GM12878 (cell line): ENCODE data around the gene KATNA1. TPM values are rescaled to one million over a fixed set of nuclear protein-coding genes. Genes with fewer than 3 reads are reported as not detected.

Experiments used
- ATAC-seq: fragments of 200-7000 bp; cut with Tn5 transposase; 3 replicates; pipeline ENCODE4 v1.9.1; 2020; ENCODE audit warnings: mild to moderate bottlenecking, moderate library complexity
- BruUV-seq: library from RNA; stranded (reverse); fragments of 400-500 nt; replicated peaks from 2 replicates; lab custom pipeline; 2021; lab: Mats Ljungman, UMichigan
- CTCF ChIA-PET: fragments of 300-600 bp; sonication (Branson Sonifier 250); formaldehyde crosslinking; extraction: SDS; loops from one replicate; lab custom pipeline; 2021; ENCODE audit warnings: inconsistent platforms; lab: Yijun Ruan, JAX
- POLR2A ChIA-PET: fragments of 350-600 bp; formaldehyde crosslinking; extraction: SDS; loops from one replicate; lab custom pipeline; 2021; ENCODE audit warnings: inconsistent platforms; lab: Charles Lee
- RAD21 ChIA-PET: fragments of 300-600 bp; sonication (Branson Sonifier 250); formaldehyde crosslinking; loops from one replicate; lab custom pipeline; 2023; ENCODE audit warnings: antibody characterized with exemption; ENCODE audit not compliant: unreplicated experiment; lab: Charles Lee
- SMC1A ChIA-PET: fragments of 300-600 bp; sonication (Branson Sonifier 250); formaldehyde crosslinking; loops from one replicate; lab custom pipeline; 2023; ENCODE audit not compliant: unreplicated experiment, uncharacterized antibody; lab: Charles Lee
- DNase-seq: peaks from one replicate; pipeline ENCODE4 v3.0.0-alpha.2; 2011; ENCODE audit warnings: low read depth, low spot score
- FAIRE-seq: peaks from 3 replicates; lab custom pipeline; 2011; peaks lifted over from hg19 to GRCh38; lab: Jason Lieb, UNC
- H2AFZ ChIP-seq: 2 replicates; pipeline ENCODE4 v1.6.0; 2011; ENCODE audit warnings: low read depth, low read length, control low read depth; ENCODE audit not compliant: control insufficient read depth
- H3K27ac ChIP-seq: 2 replicates; pipeline ENCODE4 v1.5.1; 2011; ENCODE audit warnings: control low read depth; ENCODE audit not compliant: control insufficient read depth, insufficient read depth
- H3K27me3 ChIP-seq, 2 experiments: replicated peaks in 1 of 2; 2 replicates each; pipeline versions ENCODE4 v1.6.0 to v1.6.1; 2011; ENCODE audit warnings: low read length in 1 of 2; ENCODE audit not compliant: control insufficient read depth in 2 of 2, insufficient read depth in 2 of 2
- H3K36me3 ChIP-seq, 2 experiments: 2 replicates each; pipeline ENCODE4 v1.5.1; 2011; ENCODE audit warnings: low read length in 1 of 2; ENCODE audit not compliant: control insufficient read depth in 2 of 2, insufficient read depth in 2 of 2
- H3K4me1 ChIP-seq: 2 replicates; pipeline ENCODE4 v1.6.1; 2011; ENCODE audit warnings: mild to moderate bottlenecking, low read length, moderate library complexity, mixed read lengths; ENCODE audit not compliant: control insufficient read depth, insufficient read depth
- H3K4me2 ChIP-seq: 2 replicates; pipeline ENCODE4 v1.6.0; 2011; ENCODE audit warnings: control low read depth; ENCODE audit not compliant: control insufficient read depth, insufficient read depth
- H3K4me3 ChIP-seq: fragments of 200-600 bp; sonication (generic); 2 replicates; pipeline ENCODE4 v1.5.1; 2016
- H3K79me2 ChIP-seq: 2 replicates; pipeline ENCODE4 v1.6.0; 2011; ENCODE audit warnings: low read length; ENCODE audit not compliant: control insufficient read depth, insufficient read depth
- H3K9ac ChIP-seq: 2 replicates; pipeline ENCODE4 v1.8.0; 2011; ENCODE audit warnings: low read length, control low read depth, mixed read lengths; ENCODE audit not compliant: control insufficient read depth, insufficient read depth
- H3K9me3 ChIP-seq: replicated peaks from 3 replicates; pipeline ENCODE4 v1.5.1; 2011; ENCODE audit warnings: mild to moderate bottlenecking, low read length; ENCODE audit not compliant: control insufficient read depth, insufficient read depth
- H4K20me1 ChIP-seq: 2 replicates; pipeline ENCODE4 v1.6.0; 2011; ENCODE audit not compliant: control insufficient read depth, insufficient read depth
- ASH2L ChIP-seq: fragments of 300-600, 200-600 bp; sonication (generic); IDR thresholded peaks from 2 replicates; pipeline ENCODE4 v1.6.1; 2017; ENCODE audit warnings: low read depth, mild to moderate bottlenecking, borderline replicate concordance
- ATF7 ChIP-seq: fragments of 450-650 bp; IDR thresholded peaks from 2 replicates; pipeline ENCODE4 v1.6.1; 2016; ENCODE audit warnings: low read depth, mild to moderate bottlenecking
- IKZF1 ChIP-seq: fragments of 450-650 bp; conservative IDR thresholded peaks from 2 replicates; pipeline ENCODE4 v1.6.1; 2017; ENCODE audit warnings: antibody characterized with exemption, mild to moderate bottlenecking
- MTA2 ChIP-seq: fragments of 450-650 bp; IDR thresholded peaks from 2 replicates; pipeline ENCODE4 v1.6.1; 2016; ENCODE audit warnings: low read depth, mild to moderate bottlenecking, moderate library complexity
- MTA3 ChIP-seq: IDR thresholded peaks from 2 replicates; pipeline ENCODE4 v1.6.1; 2012; ENCODE audit warnings: low read length, inconsistent platforms, borderline replicate concordance
- POLR2AphosphoS2 ChIP-seq: IDR thresholded peaks from 2 replicates; pipeline ENCODE4 v1.6.1; 2011; ENCODE audit warnings: low read depth, mild to moderate bottlenecking, low read length, improper control_type of control experiment, moderate library complexity
- SMAD1 ChIP-seq: fragments of 450-650 bp; IDR thresholded peaks from 2 replicates; pipeline ENCODE4 v1.6.1; 2018; ENCODE audit warnings: mild to moderate bottlenecking, low read depth; ENCODE audit not compliant: partially characterized antibody
- SMC3 ChIP-seq: IDR thresholded peaks from 2 replicates; pipeline ENCODE4 v1.6.1; 2011; ENCODE audit warnings: low read length, improper control_type of control experiment, borderline replicate concordance
- TCF3 ChIP-seq: IDR thresholded peaks from 2 replicates; pipeline ENCODE4 v1.6.1; 2012; ENCODE audit warnings: low read depth, mild to moderate bottlenecking, low read length, borderline replicate concordance; ENCODE audit not compliant: insufficient read depth
- in situ Hi-C: fragments of 300-500 bp; cut with MboI; formaldehyde crosslinking; loops from 9 replicates; pipeline ENCODE4 v1.14.3; 2018; ENCODE audit warnings: mixed read lengths
- intact Hi-C: fragments of 100-400 bp; cut with micrococcal nuclease; formaldehyde crosslinking; loops from one replicate; pipeline ENCODE4 v1.14.2; 2022; ENCODE audit not compliant: unreplicated experiment
- polyA plus RNA-seq, 11 experiments: library from polyadenylated mRNA; depleted of rRNA in 4 of 11; unstranded in 6 of 11; stranded (reverse) in 5 of 11; fragments of >200 nt; fragmentation: Nextera tagmentation in 4 of 11; fragmentation: Illumina TruSeq in 1 of 11; extraction: Ambion mirVana in 4 of 11; extraction: Trizol in 1 of 11; gene quantifications; 1 replicate in 1 of 11; 2 replicates in 10 of 11; pipeline versions ENCODE4 v1.2.1 to v1.2.3, GENCODE V29; 2011 to 2016; ENCODE audit warnings: inconsistent platforms in 2 of 11, missing spikeins in 2 of 11, low read depth in 1 of 11
- total RNA-seq, 4 experiments: library from RNA; depleted of rRNA in 3 of 4; stranded (reverse); fragments of >200 nt in 3 of 4; fragmentation: Illumina TruSeq in 1 of 4; extraction: Trizol in 1 of 4; gene quantifications; 2 replicates each; pipeline versions ENCODE4 v1.2.1 to v1.2.3, GENCODE V29; 2013 to 2021
- TF ChIP-seq, protein P1 (sequence below): fragments of 450-650 bp; IDR thresholded peaks from 2 replicates; pipeline ENCODE4 v1.6.1; 2017; ENCODE audit warnings: mild to moderate bottlenecking
- TF ChIP-seq, protein P2 (sequence below): IDR thresholded peaks from 2 replicates; pipeline ENCODE4 v1.6.1; 2012; ENCODE audit warnings: improper control_type of control experiment, low read depth, low read length; ENCODE audit not compliant: insufficient replicate concordance

KATNA1 gene
- total and polyA plus RNA-seq, 10 of the 15 experiments (the other 5 are each of a cell fraction or from before 2014, with no cell fraction given) = 15.4 to 35.3 (median 25.1) TPM

DNA sequence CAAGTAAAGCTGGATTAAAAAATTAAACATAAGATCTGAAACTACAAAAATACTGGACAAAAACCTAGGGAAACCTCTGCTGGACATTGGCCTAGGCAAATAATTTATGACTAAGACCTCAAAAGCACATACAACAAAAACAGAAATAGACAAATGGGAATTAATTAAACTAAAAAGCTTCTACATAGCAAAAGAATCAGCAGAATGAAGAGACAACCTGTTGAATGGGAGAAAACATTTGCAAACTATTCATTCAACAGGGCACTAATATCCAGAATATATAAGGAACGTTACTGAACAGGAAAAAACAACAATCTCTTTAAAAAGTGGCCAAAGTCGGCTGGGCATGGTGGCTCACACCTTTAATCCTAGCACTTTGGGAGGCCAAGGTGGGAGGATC, 89.1 kb downstream of the KATNA1 start (continued):
- TF ChIP-seq, protein P1, sequence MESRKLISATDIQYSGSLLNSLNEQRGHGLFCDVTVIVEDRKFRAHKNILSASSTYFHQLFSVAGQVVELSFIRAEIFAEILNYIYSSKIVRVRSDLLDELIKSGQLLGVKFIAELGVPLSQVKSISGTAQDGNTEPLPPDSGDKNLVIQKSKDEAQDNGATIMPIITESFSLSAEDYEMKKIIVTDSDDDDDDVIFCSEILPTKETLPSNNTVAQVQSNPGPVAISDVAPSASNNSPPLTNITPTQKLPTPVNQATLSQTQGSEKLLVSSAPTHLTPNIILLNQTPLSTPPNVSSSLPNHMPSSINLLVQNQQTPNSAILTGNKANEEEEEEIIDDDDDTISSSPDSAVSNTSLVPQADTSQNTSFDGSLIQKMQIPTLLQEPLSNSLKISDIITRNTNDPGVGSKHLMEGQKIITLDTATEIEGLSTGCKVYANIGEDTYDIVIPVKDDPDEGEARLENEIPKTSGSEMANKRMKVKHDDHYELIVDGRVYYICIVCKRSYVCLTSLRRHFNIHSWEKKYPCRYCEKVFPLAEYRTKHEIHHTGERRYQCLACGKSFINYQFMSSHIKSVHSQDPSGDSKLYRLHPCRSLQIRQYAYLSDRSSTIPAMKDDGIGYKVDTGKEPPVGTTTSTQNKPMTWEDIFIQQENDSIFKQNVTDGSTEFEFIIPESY = no peak
- no peak for TF ChIP-seq SMAD1
- TF ChIP-seq ASH2L = no peak
- TF ChIP-seq MTA3 = no peak

- DNase-seq (no peak), ATAC-seq (no peak), FAIRE-seq (no peak)
- no peaks in the 10 kb centered on the region for H3K27me3 ChIP-seq
- ChIA-PET CTCF (no interaction called here), SMC1A (no interaction called here), POLR2A (no interaction called here), RAD21 (no interaction called here)
- intact Hi-C loops (no loop called here), in situ Hi-C loops (no loop called here)
- BruUV-seq = no TSS peak
- H3K27ac ChIP-seq = no peak overlapping the region
- H3K4me1 ChIP-seq = no peaks in the 10 kb centered on the region
- H2AFZ ChIP-seq = no peak overlapping the region
- H3K79me2 ChIP-seq = no peaks in the 10 kb centered on the region
- H3K4me2 ChIP-seq = no peak overlapping the region
- H3K36me3 ChIP-seq = no peaks in the 10 kb centered on the region
- no peaks in the 10 kb centered on the region for H3K9me3 ChIP-seq
- no peaks in the 10 kb centered on the region for H4K20me1 ChIP-seq
- H3K4me3 ChIP-seq = no peak overlapping the region
- H3K9ac ChIP-seq = no peak overlapping the region
- TF ChIP-seq, protein P2, sequence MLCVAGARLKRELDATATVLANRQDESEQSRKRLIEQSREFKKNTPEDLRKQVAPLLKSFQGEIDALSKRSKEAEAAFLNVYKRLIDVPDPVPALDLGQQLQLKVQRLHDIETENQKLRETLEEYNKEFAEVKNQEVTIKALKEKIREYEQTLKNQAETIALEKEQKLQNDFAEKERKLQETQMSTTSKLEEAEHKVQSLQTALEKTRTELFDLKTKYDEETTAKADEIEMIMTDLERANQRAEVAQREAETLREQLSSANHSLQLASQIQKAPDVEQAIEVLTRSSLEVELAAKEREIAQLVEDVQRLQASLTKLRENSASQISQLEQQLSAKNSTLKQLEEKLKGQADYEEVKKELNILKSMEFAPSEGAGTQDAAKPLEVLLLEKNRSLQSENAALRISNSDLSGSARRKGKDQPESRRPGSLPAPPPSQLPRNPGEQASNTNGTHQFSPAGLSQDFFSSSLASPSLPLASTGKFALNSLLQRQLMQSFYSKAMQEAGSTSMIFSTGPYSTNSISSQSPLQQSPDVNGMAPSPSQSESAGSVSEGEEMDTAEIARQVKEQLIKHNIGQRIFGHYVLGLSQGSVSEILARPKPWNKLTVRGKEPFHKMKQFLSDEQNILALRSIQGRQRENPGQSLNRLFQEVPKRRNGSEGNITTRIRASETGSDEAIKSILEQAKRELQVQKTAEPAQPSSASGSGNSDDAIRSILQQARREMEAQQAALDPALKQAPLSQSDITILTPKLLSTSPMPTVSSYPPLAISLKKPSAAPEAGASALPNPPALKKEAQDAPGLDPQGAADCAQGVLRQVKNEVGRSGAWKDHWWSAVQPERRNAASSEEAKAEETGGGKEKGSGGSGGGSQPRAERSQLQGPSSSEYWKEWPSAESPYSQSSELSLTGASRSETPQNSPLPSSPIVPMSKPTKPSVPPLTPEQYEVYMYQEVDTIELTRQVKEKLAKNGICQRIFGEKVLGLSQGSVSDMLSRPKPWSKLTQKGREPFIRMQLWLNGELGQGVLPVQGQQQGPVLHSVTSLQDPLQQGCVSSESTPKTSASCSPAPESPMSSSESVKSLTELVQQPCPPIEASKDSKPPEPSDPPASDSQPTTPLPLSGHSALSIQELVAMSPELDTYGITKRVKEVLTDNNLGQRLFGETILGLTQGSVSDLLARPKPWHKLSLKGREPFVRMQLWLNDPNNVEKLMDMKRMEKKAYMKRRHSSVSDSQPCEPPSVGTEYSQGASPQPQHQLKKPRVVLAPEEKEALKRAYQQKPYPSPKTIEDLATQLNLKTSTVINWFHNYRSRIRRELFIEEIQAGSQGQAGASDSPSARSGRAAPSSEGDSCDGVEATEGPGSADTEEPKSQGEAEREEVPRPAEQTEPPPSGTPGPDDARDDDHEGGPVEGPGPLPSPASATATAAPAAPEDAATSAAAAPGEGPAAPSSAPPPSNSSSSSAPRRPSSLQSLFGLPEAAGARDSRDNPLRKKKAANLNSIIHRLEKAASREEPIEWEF = no peak
- TF ChIP-seq IKZF1 (no peak), MTA2 (no peak), POLR2AphosphoS2 (no peak), SMC3 (no peak), ATF7 (no peak), TCF3 (no peak)
- TF ChIP-seq, protein P1 = no peak
Measured at GRCh38 chr6:149558029-149558428, 90.5 kb downstream of the KATNA1 start.
